K562 (cell line): Measurements from ENCODE around the gene LGI4. TPM values are rescaled to one million over a fixed set of nuclear protein-coding genes. Genes with fewer than 3 reads are reported as not detected.

Experiments
- ATAC-seq: fragments of 200-7000 bp; cut with Tn5 transposase; 3 replicates; pipeline ENCODE4 v1.9.1; 2020; ENCODE audit warnings: moderate library complexity
- BruUV-seq: library from RNA; stranded (reverse); fragments of 400-500 nt; replicated peaks from 2 replicates; lab custom pipeline; 2021; lab: Mats Ljungman, UMichigan
- CTCF ChIA-PET: fragments of 300-600 bp; formaldehyde crosslinking; extraction: SDS; loops from one replicate; lab custom pipeline; 2021; ENCODE audit warnings: low intra/inter-chr PET ratio; lab: Yijun Ruan, JAX
- POLR2A ChIA-PET: fragments of 300-600, 350-650 bp; sonication (Branson Sonifier 250); formaldehyde crosslinking; extraction: SDS; loops from one replicate; lab custom pipeline; 2021; ENCODE audit warnings: antibody characterized with exemption, inconsistent platforms; lab: Yijun Ruan, JAX
- DNase-seq, 4 experiments: peaks; one replicate each; pipeline versions ENCODE4 v3.0.0 to v3.0.0-alpha.2; 2011 to 2018; ENCODE audit warnings: low spot score in 3 of 4, mixed read lengths in 3 of 4; ENCODE audit errors: extremely low read depth in 1 of 4
- FAIRE-seq: peaks from 2 replicates; lab custom pipeline; 2011; peaks lifted over from hg19 to GRCh38; lab: Jason Lieb, UNC
- H2AFZ ChIP-seq: 2 replicates; pipeline ENCODE4 v1.6.0; 2011; ENCODE audit warnings: low read depth, low read length, control low read depth, inconsistent platforms
- H3K27ac ChIP-seq: fragments of 200-600 bp; 3 replicates; pipeline ENCODE4 v1.8.0; 2011; ENCODE audit warnings: low read depth, mild to moderate bottlenecking, control low read depth, inconsistent platforms, low read length, moderate library complexity, mixed read lengths; ENCODE audit errors: extremely low read depth
- H3K27me3 ChIP-seq, 2 experiments: fragments of 300-600 bp in 1 of 2; 2 replicates in 1 of 2; 3 replicates in 1 of 2; pipeline versions ENCODE4 v1.6.0 to v1.8.0; 2011; ENCODE audit warnings: inconsistent platforms in 2 of 2, low read length in 2 of 2, mild to moderate bottlenecking in 1 of 2, mixed read lengths in 1 of 2, moderate library complexity in 1 of 2; ENCODE audit not compliant: control insufficient read depth in 2 of 2, insufficient read depth in 2 of 2
- H3K36me3 ChIP-seq: fragments of 300-600 bp; 3 replicates; pipeline ENCODE4 v1.8.0; 2011; ENCODE audit warnings: mild to moderate bottlenecking, low read length, inconsistent platforms; ENCODE audit not compliant: control insufficient read depth, insufficient read depth
- H3K4me1 ChIP-seq, 2 experiments: fragments of 200-600 bp in 1 of 2; replicated peaks in 1 of 2; 2 replicates in 1 of 2; 3 replicates in 1 of 2; pipeline versions ENCODE4 v1.5.1 to v1.8.0; 2011; ENCODE audit warnings: inconsistent platforms in 2 of 2, low read length in 2 of 2, mild to moderate bottlenecking in 1 of 2, mixed read lengths in 1 of 2, moderate library complexity in 1 of 2; ENCODE audit not compliant: control insufficient read depth in 2 of 2, insufficient read depth in 2 of 2
- H3K4me2 ChIP-seq: 2 replicates; pipeline ENCODE4 v1.6.1; 2011; ENCODE audit warnings: low read length, control low read depth, inconsistent platforms, mixed read lengths; ENCODE audit not compliant: insufficient read depth
- H3K4me3 ChIP-seq: fragments of 200-600 bp; sonication (generic), shearing (Covaris generic); 2 replicates; pipeline ENCODE4 v1.5.1; 2016; ENCODE audit warnings: control low read depth, inconsistent platforms
- H3K79me2 ChIP-seq: fragments of 200-600 bp; 3 replicates; pipeline ENCODE4 v1.8.0; 2011; ENCODE audit warnings: low read length, inconsistent platforms; ENCODE audit not compliant: control insufficient read depth, insufficient read depth
- H3K9ac ChIP-seq, 2 experiments: 2 replicates each; pipeline versions ENCODE4 v1.6.0 to v1.6.1; 2011; ENCODE audit warnings: low read depth in 2 of 2, low read length in 2 of 2, control low read depth in 1 of 2, inconsistent platforms in 1 of 2, mild to moderate bottlenecking in 1 of 2, mixed read lengths in 1 of 2; ENCODE audit not compliant: insufficient read depth in 1 of 2
- H3K9me1 ChIP-seq: one replicate; pipeline ENCODE4 v1.6.0; 2011; ENCODE audit warnings: inconsistent platforms, mild to moderate bottlenecking, low read length, moderate library complexity; ENCODE audit not compliant: control insufficient read depth, insufficient read depth
- H3K9me3 ChIP-seq: replicated peaks from 2 replicates; pipeline ENCODE4 v1.5.1; 2011; ENCODE audit warnings: low read depth, low read length, inconsistent platforms; ENCODE audit not compliant: control insufficient read depth, insufficient read depth
- H4K20me1 ChIP-seq: replicated peaks from 2 replicates; pipeline ENCODE4 v1.6.1; 2011; ENCODE audit warnings: low read length, inconsistent platforms, mixed read lengths; ENCODE audit not compliant: control insufficient read depth, insufficient read depth
- CBFA2T2 ChIP-seq: fragments of 450-650 bp; conservative IDR thresholded peaks from 2 replicates; pipeline ENCODE4 v1.6.1; 2017; ENCODE audit warnings: mild to moderate bottlenecking
- PKNOX1 ChIP-seq: fragments of 450-650 bp; IDR thresholded peaks from 2 replicates; pipeline ENCODE4 v1.6.1; 2016
- RAD51 ChIP-seq: fragments of 450-650 bp; IDR thresholded peaks from 2 replicates; pipeline ENCODE4 v1.7.1; 2016; ENCODE audit warnings: low read depth, mild to moderate bottlenecking, borderline replicate concordance
- RBFOX2 ChIP-seq: fragments of 200-400 bp; formaldehyde crosslinking; IDR thresholded peaks from 2 replicates; pipeline ENCODE4 v1.6.1; 2017; ENCODE audit warnings: low read depth, mild to moderate bottlenecking, low read length, moderate library complexity
- TBL1XR1 ChIP-seq, 2 experiments: IDR thresholded peaks; 2 replicates each; pipeline ENCODE4 v1.6.1; 2012; ENCODE audit warnings: improper control_type of control experiment in 2 of 2, low read length in 2 of 2, mild to moderate bottlenecking in 1 of 2
- TEAD4 ChIP-seq, 2 experiments: sonication (generic) in 1 of 2; formaldehyde crosslinking in 1 of 2; IDR thresholded peaks; 2 replicates each; pipeline versions ENCODE4 v1.6.1 to v1.8.0; 2012 to 2022; ENCODE audit warnings: borderline replicate concordance in 1 of 2, inconsistent platforms in 1 of 2, low read length in 1 of 2, mild to moderate bottlenecking in 1 of 2, missing genetic modification reagents in 1 of 2
- WGBS: fragments of 100-300 bp; shearing (Covaris generic); methylation state at CpG from one replicate; pipeline ENCODE4 v1.1.6; 2016; ENCODE audit warnings: low coverage, mixed read lengths; ENCODE audit not compliant: insufficient coverage; ENCODE audit errors: missing lambda C conversion rate; 5-methylcytosine and 5-hydroxymethylcytosine counted together
- in situ Hi-C: fragments of 300-500 bp; cut with MboI; formaldehyde crosslinking; loops from 4 replicates; pipeline ENCODE4 v1.15.0; 2018; ENCODE audit warnings: inconsistent platforms, mixed read lengths
- intact Hi-C: fragments of 100-400 bp; cut with micrococcal nuclease; formaldehyde crosslinking; loops from 2 replicates; pipeline ENCODE4 v1.14.2; 2022
- polyA plus RNA-seq, 8 experiments: library from polyadenylated mRNA; depleted of rRNA in 4 of 8; stranded (reverse) in 5 of 8; unstranded in 3 of 8; fragments of >200 nt; fragmentation: Nextera tagmentation in 2 of 8; fragmentation: Illumina TruSeq in 1 of 8; extraction: Ambion mirVana in 2 of 8; extraction: Trizol in 1 of 8; gene quantifications; 2 replicates each; pipeline versions ENCODE4 v1.2.1 to v1.2.3, GENCODE V29; 2011 to 2014; ENCODE audit warnings: inconsistent platforms in 1 of 8, missing spikeins in 1 of 8
- total RNA-seq, 7 experiments: library from RNA; depleted of rRNA in 6 of 7; stranded (reverse); fragments of >200 nt in 6 of 7; fragmentation: Illumina TruSeq in 2 of 7; extraction: Trizol in 2 of 7; gene quantifications; 2 replicates each; pipeline versions ENCODE4 v1.2.1 to v1.2.3, GENCODE V29; 2011 to 2021; ENCODE audit warnings: low replicate concordance in 1 of 7

LGI4 gene
- total and polyA plus RNA-seq, 9 of the 15 experiments (the other 6 are each of a cell fraction or from before 2014, with no cell fraction given): 0.14 to 0.30 (median 0.24) TPM; not detected in 4

DNA sequence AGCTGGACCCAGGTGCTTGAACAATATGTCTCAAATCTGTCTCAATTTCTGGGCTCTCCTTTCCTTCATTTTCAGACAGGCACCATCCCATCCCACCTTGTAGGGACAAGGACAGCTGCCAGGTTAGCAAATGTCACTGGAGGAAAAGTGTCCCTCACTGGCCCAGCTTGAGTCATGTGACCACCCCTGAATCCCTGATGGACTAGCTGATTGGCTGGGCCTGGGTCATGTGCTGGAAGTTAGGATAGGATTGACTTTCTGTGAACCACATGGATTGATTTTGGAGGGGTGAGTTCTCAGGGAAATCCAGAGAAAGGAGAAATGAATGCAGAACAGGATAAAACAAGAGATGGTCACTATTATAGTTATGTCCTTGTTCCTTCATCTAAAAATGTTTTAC, 47.5 kb downstream of the LGI4 start (continued):
- TF ChIP-seq RAD51 (peak; percentile 96), RBFOX2 (no peak), PKNOX1 (peak; percentile 30; the same call in 1 of the 2 replicates), CBFA2T2 (peak; percentile 74)

GRCh38 chr19:35086455-35086854, 48.4 kb downstream of the LGI4 start:
- Histone ChIP-seq H3K27me3 (peaks cover 0 to 4% of the 10 kb centered on the region in 2 experiments; a peak in 1 of 5 replicates), H3K36me3 (no peaks in the 10 kb centered on the region), H3K9ac (no peak overlapping the region), H3K4me1 (peaks cover 3 to 24% of the 10 kb centered on the region in 2 experiments; a peak in 3 of 5 replicates), H3K79me2 (no peaks in the 10 kb centered on the region), H2AFZ (peak overlapping the region; percentile 14; the same call in 1 of the 2 replicates), H3K9me1 (no peaks in the 10 kb centered on the region), H3K4me2 (no peak overlapping the region), H3K9me3 (no peaks in the 10 kb centered on the region), H3K27ac (no peak overlapping the region), H4K20me1 (no peaks in the 10 kb centered on the region), H3K4me3 (no peak overlapping the region)
- no TSS peak for BruUV-seq
- no peak for FAIRE-seq
- in situ Hi-C loops: no loop called here
- POLR2A ChIA-PET: interaction anchor here (1.0 to 1.4 kb wide), 3 partner anchors 12 to 231 kb away, joined by 3 to 5 read pairs (median 3); no protein-coding TSS in a partner anchor
- no peak for DNase-seq
- intact Hi-C loops: no loop called here
- 32% methylated on average over 8 of the region's 8 CpGs for WGBS
- CTCF ChIA-PET: no interaction called here
- no peak for TF ChIP-seq TEAD4 (IDR thresholded peaks at IDR 0.05; ENCODE audit: low read length)
- no peak for TF ChIP-seq TEAD4 (CRISPR knock-in tag; IDR thresholded peaks at IDR 0.05; ENCODE audit: borderline replicate concordance)
- TF ChIP-seq TBL1XR1 (IDR thresholded peaks at IDR 0.05; ENCODE audit: low read length in 2 of 2): no peak
- no peak for ATAC-seq
